HG03460 (cell line): ENCODE measurements around the gene KCTD11.

Experiments
- ATAC-seq: cut with Tn5 transposase; IDR thresholded peaks from one replicate; pipeline ENCODE4 v1.9.1; 2021; ENCODE audit not compliant: unreplicated experiment

KCTD11 gene

GRCh38 chr17:7370853-7371252 is 18.9 kb downstream of the KCTD11 start:
- no peak for ATAC-seq

GRCh38 chr17:7374353-7374752 is 22.4 kb downstream of the KCTD11 start:
- ATAC-seq, result no peak

- ATAC-seq, result no peak
These were observed 27.2 kb downstream of the KCTD11 start for GRCh38 chr17:7379134-7379533.

- no peak for ATAC-seq
These were observed 28.4 kb downstream of the KCTD11 start for GRCh38 chr17:7380321-7380720.

GRCh38 chr17:7380855-7381683 is 29.1 kb downstream of the KCTD11 start, which contains the start of gene TNK1:
TNK1 (plus strand) TSS chr17:7381089; CDS start chr17:7382927, 1,838 bp downstream.
- ATAC-seq, result no peak

- no peak for ATAC-seq
These were observed 30.9 kb downstream of the KCTD11 start for GRCh38 chr17:7382901-7383300.

- no peak for ATAC-seq
These were observed 31.4 kb downstream of the KCTD11 start for GRCh38 chr17:7383371-7383741.

- peak; percentile 67 for ATAC-seq
These were observed 32.0 kb downstream of the KCTD11 start for GRCh38 chr17:7383742-7384488.

- no peak for ATAC-seq
These were observed 32.6 kb downstream of the KCTD11 start for GRCh38 chr17:7384489-7385081.

GRCh38 chr17:7388856-7389255 is 36.9 kb downstream of the KCTD11 start:
- no peak for ATAC-seq

GRCh38 chr17:7389924-7390910 is 38.3 kb downstream of the KCTD11 start:
- ATAC-seq, result no peak

- ATAC-seq, result no peak
These were observed 39.3 kb downstream of the KCTD11 start for GRCh38 chr17:7391307-7391706.

- ATAC-seq, result no peak
These were observed 41.0 kb downstream of the KCTD11 start for GRCh38 chr17:7392696-7393612.

- ATAC-seq, result peak; percentile 43
These were observed 41.9 kb downstream of the KCTD11 start for GRCh38 chr17:7393613-7394451.

GRCh38 chr17:7394452-7395191 is 42.7 kb downstream of the KCTD11 start, which contains the start of gene PLSCR3:
PLSCR3 (minus strand) TSS chr17:7394525; CDS start chr17:7394110, 415 bp downstream.
- ATAC-seq, result peak; percentile 68

GRCh38 chr17:7396147-7396546 is 44.2 kb downstream of the KCTD11 start:
- no peak for ATAC-seq

- no peak for ATAC-seq
These were observed 46.6 kb downstream of the KCTD11 start for GRCh38 chr17:7398612-7399011.
